Measurements from ENCODE around the gene SLC6A20. TPM values are rescaled to one million over a fixed set of nuclear protein-coding genes. Genes with fewer than 3 reads are reported as not detected.

SLC6A20 gene
- total RNA-seq, 4 donors from 2014 or later = 0.16 to 1.1 (median 0.26) TPM

GRCh38 chr3:45729614-45730013, 66.7 kb downstream of the SLC6A20 start:
- no peaks in the 10 kb centered on the region for H3K4me1 ChIP-seq
- no peaks in the 10 kb centered on the region for H3K9me3 ChIP-seq
- TF ChIP-seq CTCF (IDR thresholded peaks at IDR 0.05) (no peak), POLR2A (IDR thresholded peaks at IDR 0.05) (no peak), EP300 (IDR thresholded peaks at IDR 0.05) (no peak), POLR2AphosphoS5 (IDR thresholded peaks at IDR 0.05) (no peak)
- 67 to 96% methylated on average over 2 of the region's 2 CpGs for WGBS, 2 donors (ENCODE audit: low coverage in 1 of 2)
- no peak for ATAC-seq
- H3K36me3 ChIP-seq = peaks cover 8 to 77% of the 10 kb centered on the region in 2 donors
- H3K27ac ChIP-seq = no peak overlapping the region
- H3K4me3 ChIP-seq = no peak overlapping the region
- no peaks in the 10 kb centered on the region for H3K27me3 ChIP-seq

GRCh38 chr3:45724911-45725310, 71.4 kb downstream of the SLC6A20 start:
- no peak overlapping the region for H3K4me3 ChIP-seq
- no peak for ATAC-seq
- H3K36me3 ChIP-seq = peaks cover 0 to 60% of the 10 kb centered on the region in 2 donors
- 79 to 88% methylated on average over 3 of the region's 3 CpGs for WGBS, 2 donors (ENCODE audit: low coverage in 1 of 2)
- TF ChIP-seq CTCF (IDR thresholded peaks at IDR 0.05) (no peak), POLR2AphosphoS5 (IDR thresholded peaks at IDR 0.05) (no peak), POLR2A (IDR thresholded peaks at IDR 0.05) (no peak)
- H3K27ac ChIP-seq = no peak overlapping the region
- H3K4me1 ChIP-seq = peaks cover 0 to 8% (median 0%) of the 10 kb centered on the region in 3 donors
- H3K27me3 ChIP-seq = no peaks in the 10 kb centered on the region
- H3K9me3 ChIP-seq = no peaks in the 10 kb centered on the region

- Histone ChIP-seq H3K4me3 (no peak overlapping the region), H3K36me3 (peaks cover 0 to 58% of the 10 kb centered on the region in 2 donors), H3K4me1 (peaks cover 0 to 22% (median 0%) of the 10 kb centered on the region in 3 donors), H3K27ac (peak overlapping the region in 1 of 4 donors; percentile 25), H3K27me3 (no peaks in the 10 kb centered on the region), H3K9me3 (no peaks in the 10 kb centered on the region)
- 39 to 43% methylated on average over 3 of the region's 3 CpGs for WGBS, 2 donors (ENCODE audit: low coverage in 1 of 2)
- TF ChIP-seq POLR2AphosphoS5 (IDR thresholded peaks at IDR 0.05) (no peak), POLR2A (IDR thresholded peaks at IDR 0.05) (no peak), EP300 (IDR thresholded peaks at IDR 0.05) (no peak), CTCF (IDR thresholded peaks at IDR 0.05) (no peak)
- no peak for ATAC-seq
Measured at GRCh38 chr3:45719655-45720487, 76.5 kb downstream of the SLC6A20 start.

GRCh38 chr3:45716790-45717336, 79.5 kb downstream of the SLC6A20 start:
- H3K27ac ChIP-seq = no peak overlapping the region
- no peak overlapping the region for H3K4me3 ChIP-seq
- TF ChIP-seq CTCF (IDR thresholded peaks at IDR 0.05) = no peak
- TF ChIP-seq POLR2AphosphoS5 (IDR thresholded peaks at IDR 0.05) = no peak
- TF ChIP-seq EP300 (IDR thresholded peaks at IDR 0.05) = no peak
- TF ChIP-seq POLR2A (IDR thresholded peaks at IDR 0.05) = no peak
- H3K27me3 ChIP-seq = no peaks in the 10 kb centered on the region
- peaks cover 4 to 58% of the 10 kb centered on the region in 2 donors for H3K36me3 ChIP-seq
- no peaks in the 10 kb centered on the region for H3K9me3 ChIP-seq
- H3K4me1 ChIP-seq = peaks cover 0 to 22% (median 0%) of the 10 kb centered on the region in 3 donors
- 76 to 96% methylated on average over 3 of the region's 3 CpGs for WGBS, 2 donors (ENCODE audit: low coverage in 1 of 2)
- ATAC-seq = no peak

All from gastroesophageal sphincter (tissue), 4 donors.